IPS DF 4.7 (cell line): ENCODE data around the gene ADGRV1.
"Not testable (repeated sequence)": the region's sequence is repeated elsewhere in the genome, so short reads cannot be mapped to it uniquely, and the experiment has no call there.

Source experiments
- DNase-seq: peaks from one replicate; pipeline ENCODE4 v3.0.0-alpha.2; 2013; ENCODE audit warnings: low spot score; ENCODE audit errors: extremely low read depth

The ADGRV1 gene

GRCh38 chr5:90803876-90804275 is 245.3 kb downstream of the ADGRV1 start:
- DNase-seq: no peak

- no peak for DNase-seq
Measured at GRCh38 chr5:90807496-90807895, 248.9 kb downstream of the ADGRV1 start.

DNA sequence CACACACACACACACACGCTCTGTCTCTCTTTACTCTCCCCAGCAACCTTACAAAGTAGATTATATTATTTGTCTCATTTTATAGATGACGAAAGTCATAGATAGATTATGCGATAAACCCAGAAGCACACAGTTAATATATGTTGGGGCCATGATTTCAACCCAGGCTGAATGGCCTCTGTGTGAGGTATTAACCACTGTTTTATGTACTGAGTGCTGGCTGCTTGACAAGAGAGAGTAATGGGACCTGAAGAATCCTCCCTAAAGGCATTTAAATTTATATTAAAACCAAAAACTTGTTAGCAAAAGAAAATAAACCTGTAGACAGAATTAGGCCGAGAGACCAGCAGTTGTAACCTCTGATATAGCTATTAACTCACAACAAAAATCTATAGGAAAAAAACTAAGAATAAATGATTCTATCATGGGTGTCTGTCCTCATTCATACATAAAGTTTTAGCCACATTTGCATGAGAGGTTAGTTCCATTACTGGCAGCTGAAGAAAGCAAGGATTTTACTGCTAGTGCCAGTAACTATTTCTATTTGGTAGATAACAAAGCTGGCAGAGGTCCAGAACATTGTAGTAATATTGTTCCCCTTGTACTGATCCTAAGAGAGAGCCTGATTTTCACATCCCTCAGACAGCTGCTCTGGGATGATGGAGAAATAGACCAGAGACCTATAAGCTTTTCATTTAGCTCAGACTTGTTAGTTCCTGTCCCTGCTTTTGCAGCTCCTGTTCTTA is 250.9 kb downstream of the ADGRV1 start:
- DNase-seq: no peak

- no peak for DNase-seq
Measured at GRCh38 chr5:90810211-90810610, 251.6 kb downstream of the ADGRV1 start.

DNA sequence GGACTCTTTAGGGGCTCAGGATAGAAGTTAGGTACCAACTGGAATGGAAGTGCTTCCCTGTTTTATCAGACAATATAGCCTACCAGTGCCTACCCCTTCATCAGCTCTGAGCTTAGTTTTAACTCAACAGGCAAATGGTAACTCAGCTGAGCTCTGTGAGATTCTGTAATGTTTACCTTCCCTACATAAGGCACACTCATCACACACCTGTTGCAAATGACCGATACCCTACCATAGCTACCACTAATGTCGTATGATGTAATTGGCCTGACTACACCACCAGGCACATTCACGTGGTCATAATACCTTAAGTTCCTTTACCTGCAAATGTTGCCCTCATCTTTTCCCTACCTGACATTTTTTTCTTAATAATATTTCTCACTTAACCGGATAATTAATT is 254.8 kb downstream of the ADGRV1 start:
- DNase-seq: no peak

GRCh38 chr5:90822062-90822461 is 263.5 kb downstream of the ADGRV1 start:
- not testable (repeated sequence) for DNase-seq

GRCh38 chr5:90824436-90824835 is 265.8 kb downstream of the ADGRV1 start:
- DNase-seq: no peak

DNA sequence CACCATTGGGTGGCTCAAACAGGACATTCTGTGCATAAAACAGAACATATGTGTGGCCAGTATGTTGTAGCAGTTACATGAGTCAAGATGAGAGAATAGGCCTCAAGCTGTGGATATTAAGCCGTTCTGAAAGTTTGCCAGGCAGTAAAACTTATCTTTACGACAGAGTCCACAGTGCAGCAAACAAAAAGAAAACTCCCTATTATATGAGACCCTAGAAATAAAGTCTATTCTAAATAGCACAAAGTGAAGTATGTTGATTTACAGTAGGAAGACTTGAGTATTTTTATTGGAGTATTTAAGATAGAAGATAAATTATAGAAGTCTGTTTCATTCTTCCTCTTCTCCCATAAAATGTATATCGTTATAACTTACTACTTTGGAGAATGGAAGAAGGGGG is 271.5 kb downstream of the ADGRV1 start:
- no peak for DNase-seq

GRCh38 chr5:90833753-90834152 is 275.2 kb downstream of the ADGRV1 start:
- no peak for DNase-seq

- DNase-seq: no peak
Measured at GRCh38 chr5:90834711-90835110, 276.1 kb downstream of the ADGRV1 start.

- DNase-seq: no peak
Measured at GRCh38 chr5:90843443-90843842, 284.8 kb downstream of the ADGRV1 start.

GRCh38 chr5:90844931-90845330 is 286.3 kb downstream of the ADGRV1 start:
- no peak for DNase-seq

- no peak for DNase-seq
Measured at GRCh38 chr5:90845723-90846554, 287.3 kb downstream of the ADGRV1 start.

- not testable (repeated sequence) for DNase-seq
Measured at GRCh38 chr5:90847606-90848005, 289.0 kb downstream of the ADGRV1 start.

DNA sequence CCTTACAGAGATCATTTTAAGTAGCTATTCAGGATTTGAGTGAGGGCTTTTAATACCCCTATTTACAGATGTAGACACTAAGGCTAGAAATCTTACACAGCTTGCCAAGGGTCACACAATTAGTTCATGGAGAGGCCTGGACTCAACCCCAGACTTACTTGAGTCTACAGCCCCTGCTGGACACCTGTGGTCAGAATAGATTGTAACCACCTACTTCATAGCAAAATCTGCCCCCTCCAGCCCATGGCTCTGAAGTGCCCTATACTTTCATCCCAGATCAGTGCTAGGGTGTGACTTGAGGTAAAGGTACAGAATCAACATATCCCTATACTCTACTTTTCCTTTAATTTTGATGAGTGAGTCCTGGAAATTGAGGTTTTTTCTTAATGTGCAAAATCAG is 291.3 kb downstream of the ADGRV1 start:
- DNase-seq: no peak

GRCh38 chr5:90852531-90852930 is 293.9 kb downstream of the ADGRV1 start:
- DNase-seq: no peak

GRCh38 chr5:90853750-90854149 is 295.2 kb downstream of the ADGRV1 start:
- DNase-seq: no peak

- no peak for DNase-seq
Measured at GRCh38 chr5:90854169-90854568, 295.6 kb downstream of the ADGRV1 start.

DNA sequence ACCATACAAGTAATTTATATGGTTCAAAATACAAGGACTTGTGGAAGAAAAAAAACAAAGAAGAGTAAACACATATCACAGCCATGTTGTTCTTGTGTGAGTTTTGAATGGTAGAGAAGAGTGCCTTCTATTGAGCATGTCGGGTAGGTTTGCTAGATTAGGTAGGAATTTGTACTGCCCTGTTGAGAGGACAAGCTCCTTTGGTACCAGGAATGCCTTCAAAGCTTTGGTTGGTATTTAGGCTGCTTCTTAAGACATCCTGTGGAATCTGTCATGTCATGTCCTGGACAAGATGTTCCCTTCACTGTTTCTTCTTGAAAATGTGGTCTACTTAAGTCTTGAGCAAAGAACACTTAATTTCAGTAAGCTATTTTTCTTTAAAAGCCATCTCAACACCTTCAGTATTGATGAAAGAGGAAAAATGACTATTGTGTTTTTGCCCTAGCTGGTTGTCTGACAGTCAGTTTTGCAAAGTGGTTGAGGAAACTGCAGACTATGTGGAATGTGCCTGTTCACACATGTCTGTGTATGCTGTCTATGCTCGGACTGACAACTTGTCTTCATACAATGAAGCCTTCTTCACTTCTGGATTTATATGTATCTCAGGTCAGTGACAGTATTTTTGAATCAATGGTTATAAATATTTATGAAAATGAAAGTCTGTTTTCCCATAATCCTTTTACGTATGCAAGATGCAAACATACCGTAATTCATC is 296.9 kb downstream of the ADGRV1 start:
- DNase-seq: no peak

- no peak for DNase-seq
Measured at GRCh38 chr5:90861843-90862586, 303.4 kb downstream of the ADGRV1 start.

GRCh38 chr5:90865180-90865579 is 306.6 kb downstream of the ADGRV1 start:
- DNase-seq: no peak
